PC-3 (cell line): Measurements from ENCODE around the gene LAYN.

ENCODE experiments used
- CTCF ChIP-seq: fragments of 300-600 bp; sonication (generic); conservative IDR thresholded peaks from 2 replicates; pipeline ENCODE4 v1.5.1; 2017; ENCODE audit warnings: antibody characterized with exemption, low read depth, mild to moderate bottlenecking, low read length
- EZH2 ChIP-seq: fragments of 300-600 bp; sonication (generic); IDR thresholded peaks from one replicate; pipeline ENCODE4 v1.6.1; 2017; ENCODE audit warnings: antibody characterized with exemption, mild to moderate bottlenecking, low read length; ENCODE audit not compliant: unreplicated experiment
- EZH2phosphoT487 ChIP-seq: fragments of 300-600 bp; sonication (generic); IDR thresholded peaks from 2 replicates; pipeline ENCODE4 v1.6.1; 2018; ENCODE audit warnings: mild to moderate bottlenecking, antibody characterized with exemption, low read length, borderline replicate concordance

- TF ChIP-seq CTCF: no peak
- no peak for TF ChIP-seq EZH2phosphoT487
- no peak for TF ChIP-seq EZH2
These were observed 9.4 kb upstream of the LAYN start for GRCh38 chr11:111531136-111531535.
